PC-3 (cell line): ENCODE results near the gene PSMA7. TPM values are rescaled to one million over a fixed set of nuclear protein-coding genes. Genes with fewer than 3 reads are reported as not detected.

Source experiments
- ATAC-seq: fragments of 200-7000 bp; cut with Tn5 transposase; 2 replicates; pipeline ENCODE4 v1.9.1; 2020; ENCODE audit warnings: mild to moderate bottlenecking, moderate library complexity
- BruUV-seq: library from RNA; stranded (reverse); fragments of 400-500 nt; replicated peaks from 2 replicates; lab custom pipeline; 2021; lab: Mats Ljungman, UMichigan
- CTCF ChIA-PET: fragments of 300-600 bp; sonication (Branson Sonifier 250); formaldehyde crosslinking; loops from one replicate; lab custom pipeline; 2022; ENCODE audit warnings: antibody characterized with exemption; lab: Charles Lee
- POLR2A ChIA-PET: fragments of 300-600 bp; sonication (Branson Sonifier 250); formaldehyde crosslinking; loops from one replicate; lab custom pipeline; 2022; ENCODE audit warnings: antibody characterized with exemption; ENCODE audit not compliant: unreplicated experiment; lab: Charles Lee
- DNase-seq: peaks from one replicate; pipeline ENCODE4 v3.0.0-alpha.2; 2015
- H2AFZ ChIP-seq: fragments of 300-600 bp; sonication (generic); 2 replicates; pipeline ENCODE4 v1.6.0; 2016; ENCODE audit warnings: antibody characterized with exemption, low read length
- H3F3A ChIP-seq: fragments of 300-600 bp; sonication (generic); one replicate; pipeline ENCODE4 v1.6.0; 2017; ENCODE audit warnings: antibody characterized with exemption, low read length, control low read depth, mild to moderate bottlenecking; ENCODE audit not compliant: unreplicated experiment
- H3K27ac ChIP-seq: fragments of 300-600 bp; sonication (generic); 2 replicates; pipeline ENCODE4 v1.5.1; 2016; ENCODE audit warnings: mild to moderate bottlenecking, low read length
- H3K27me3 ChIP-seq: fragments of 300-600 bp; sonication (generic); 2 replicates; pipeline ENCODE4 v1.6.1; 2016; ENCODE audit warnings: low read length, mixed read lengths
- H3K36me3 ChIP-seq: fragments of 300-600 bp; sonication (generic); 2 replicates; pipeline ENCODE4 v1.6.1; 2016; ENCODE audit warnings: low read depth, mixed run types, low read length, mixed read lengths
- H3K4me1 ChIP-seq: fragments of 300-600 bp; sonication (generic); 2 replicates; pipeline ENCODE4 v1.5.1; 2016; ENCODE audit warnings: low read length; ENCODE audit not compliant: insufficient read depth
- H3K4me2 ChIP-seq: fragments of 300-600 bp; sonication (generic); 2 replicates; pipeline ENCODE4 v1.6.0; 2016; ENCODE audit warnings: low read length
- H3K4me3 ChIP-seq: fragments of 300-600 bp; sonication (generic); 2 replicates; pipeline ENCODE4 v1.5.1; 2016; ENCODE audit warnings: mild to moderate bottlenecking, low read length, mixed read lengths
- H3K79me2 ChIP-seq: fragments of 300-600 bp; sonication (generic); 2 replicates; pipeline ENCODE4 v1.6.1; 2017; ENCODE audit warnings: low read length, mixed read lengths
- H3K9ac ChIP-seq: fragments of 300-600 bp; sonication (generic); 2 replicates; pipeline ENCODE4 v1.6.0; 2016; ENCODE audit warnings: mild to moderate bottlenecking, low read length
- H3K9me2 ChIP-seq: fragments of 300-600 bp; sonication (generic); replicated peaks from 2 replicates; pipeline ENCODE4 v1.6.1; 2016; ENCODE audit warnings: mixed run types, low read length, mixed read lengths
- H3K9me3 ChIP-seq: fragments of 300-600 bp; sonication (generic); 2 replicates; pipeline ENCODE4 v1.6.1; 2016; ENCODE audit warnings: low read length, mixed read lengths
- H4K20me1 ChIP-seq: fragments of 300-600 bp; sonication (generic); 2 replicates; pipeline ENCODE4 v1.6.1; 2016; ENCODE audit warnings: low read length, mixed read lengths
- EZH2 ChIP-seq: fragments of 300-600 bp; sonication (generic); IDR thresholded peaks from one replicate; pipeline ENCODE4 v1.6.1; 2017; ENCODE audit warnings: antibody characterized with exemption, mild to moderate bottlenecking, low read length; ENCODE audit not compliant: unreplicated experiment
- EZH2phosphoT487 ChIP-seq: fragments of 300-600 bp; sonication (generic); IDR thresholded peaks from 2 replicates; pipeline ENCODE4 v1.6.1; 2018; ENCODE audit warnings: mild to moderate bottlenecking, antibody characterized with exemption, low read length, borderline replicate concordance
- intact Hi-C: fragments of 100-400 bp; cut with micrococcal nuclease; formaldehyde crosslinking; loops from 2 replicates; pipeline ENCODE4 v1.9.0; 2023
- total RNA-seq: library from RNA; depleted of rRNA; stranded (reverse); fragments of >200 nt; gene quantifications from 2 replicates; pipeline ENCODE4 v1.2.3, GENCODE V29; 2014
- TF ChIP-seq, protein P1 (sequence below): fragments of 300-600 bp; sonication (generic); conservative IDR thresholded peaks from 2 replicates; pipeline ENCODE4 v1.5.1; 2017; ENCODE audit warnings: antibody characterized with exemption, low read depth, mild to moderate bottlenecking, low read length

Gene PSMA7
- total RNA-seq, 1 experiment from 2014 or later, result 751 TPM

DNA sequence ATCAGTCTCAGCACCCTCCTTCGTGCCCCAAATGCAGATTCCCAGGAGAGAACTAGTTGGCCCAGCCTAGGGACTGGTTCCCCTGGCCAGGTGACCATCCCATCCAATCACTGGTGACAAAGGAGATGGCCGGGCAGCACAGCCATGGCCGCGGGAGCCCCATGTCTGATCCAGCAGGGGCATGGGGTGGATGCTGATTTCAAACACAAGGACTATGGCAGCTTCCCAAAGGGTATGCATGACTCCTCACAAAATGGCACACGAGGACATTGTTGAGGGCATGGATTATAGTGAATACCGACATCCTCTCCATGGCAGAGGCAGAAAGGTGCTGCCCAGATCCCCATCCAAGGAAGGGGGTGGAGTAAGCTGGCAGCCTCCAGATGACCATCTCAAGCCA is 30.8 kb downstream of the PSMA7 start:
- TF ChIP-seq, protein P1, sequence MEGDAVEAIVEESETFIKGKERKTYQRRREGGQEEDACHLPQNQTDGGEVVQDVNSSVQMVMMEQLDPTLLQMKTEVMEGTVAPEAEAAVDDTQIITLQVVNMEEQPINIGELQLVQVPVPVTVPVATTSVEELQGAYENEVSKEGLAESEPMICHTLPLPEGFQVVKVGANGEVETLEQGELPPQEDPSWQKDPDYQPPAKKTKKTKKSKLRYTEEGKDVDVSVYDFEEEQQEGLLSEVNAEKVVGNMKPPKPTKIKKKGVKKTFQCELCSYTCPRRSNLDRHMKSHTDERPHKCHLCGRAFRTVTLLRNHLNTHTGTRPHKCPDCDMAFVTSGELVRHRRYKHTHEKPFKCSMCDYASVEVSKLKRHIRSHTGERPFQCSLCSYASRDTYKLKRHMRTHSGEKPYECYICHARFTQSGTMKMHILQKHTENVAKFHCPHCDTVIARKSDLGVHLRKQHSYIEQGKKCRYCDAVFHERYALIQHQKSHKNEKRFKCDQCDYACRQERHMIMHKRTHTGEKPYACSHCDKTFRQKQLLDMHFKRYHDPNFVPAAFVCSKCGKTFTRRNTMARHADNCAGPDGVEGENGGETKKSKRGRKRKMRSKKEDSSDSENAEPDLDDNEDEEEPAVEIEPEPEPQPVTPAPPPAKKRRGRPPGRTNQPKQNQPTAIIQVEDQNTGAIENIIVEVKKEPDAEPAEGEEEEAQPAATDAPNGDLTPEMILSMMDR, result no peak
- TF ChIP-seq EZH2phosphoT487, result no peak
- no peak for TF ChIP-seq EZH2
- ChIA-PET POLR2A (no interaction called here), CTCF (no interaction called here)
- no TSS peak for BruUV-seq
- no peak for DNase-seq
- H3K9ac ChIP-seq, result no peak overlapping the region
- no peak overlapping the region for H2AFZ ChIP-seq
- H3K27ac ChIP-seq, result no peak overlapping the region
- no peaks in the 10 kb centered on the region for H3F3A ChIP-seq
- H3K36me3 ChIP-seq, result no peaks in the 10 kb centered on the region
- no peaks in the 10 kb centered on the region for H3K79me2 ChIP-seq
- no peak for ATAC-seq
- H3K4me1 ChIP-seq, result no peaks in the 10 kb centered on the region
- H3K4me2 ChIP-seq, result no peak overlapping the region
- intact Hi-C loops, result no loop called here
- no peaks in the 10 kb centered on the region for H3K9me2 ChIP-seq
- peaks cover 8% of the 10 kb centered on the region; the same call in 1 of the 2 replicates for H3K27me3 ChIP-seq
- no peaks in the 10 kb centered on the region for H4K20me1 ChIP-seq
- no peak overlapping the region for H3K4me3 ChIP-seq
- H3K9me3 ChIP-seq, result peaks cover 11% of the 10 kb centered on the region

- no peaks in the 10 kb centered on the region for H3F3A ChIP-seq
- H3K4me2 ChIP-seq, result no peak overlapping the region
- H3K36me3 ChIP-seq, result no peaks in the 10 kb centered on the region
- H3K9ac ChIP-seq, result no peak overlapping the region
- no peak overlapping the region for H2AFZ ChIP-seq
- no TSS peak for BruUV-seq
- no peak for TF ChIP-seq EZH2phosphoT487
- no peak for TF ChIP-seq EZH2
- TF ChIP-seq, protein P1, result no peak
- H3K27me3 ChIP-seq, result peaks cover 8% of the 10 kb centered on the region; the same call in 1 of the 2 replicates
- no peaks in the 10 kb centered on the region for H3K9me2 ChIP-seq
- H3K27ac ChIP-seq, result no peak overlapping the region
- peaks cover 11% of the 10 kb centered on the region for H3K9me3 ChIP-seq
- H3K79me2 ChIP-seq, result no peaks in the 10 kb centered on the region
- H3K4me3 ChIP-seq, result no peak overlapping the region
- no peak for DNase-seq
- no peaks in the 10 kb centered on the region for H4K20me1 ChIP-seq
- CTCF ChIA-PET, result no interaction called here
- no peak for ATAC-seq
- POLR2A ChIA-PET, result no interaction called here
- intact Hi-C loops, result no loop called here
- no peaks in the 10 kb centered on the region for H3K4me1 ChIP-seq
These were observed 32.0 kb downstream of the PSMA7 start for GRCh38 chr20:62111148-62111547.

- Histone ChIP-seq H3K79me2 (no peaks in the 10 kb centered on the region), H3K27me3 (peaks cover 5% of the 10 kb centered on the region; the same call in 1 of the 2 replicates), H2AFZ (no peak overlapping the region), H3K4me3 (no peak overlapping the region), H3K9me2 (no peaks in the 10 kb centered on the region), H3K36me3 (no peaks in the 10 kb centered on the region), H3F3A (no peaks in the 10 kb centered on the region), H4K20me1 (no peaks in the 10 kb centered on the region), H3K27ac (no peak overlapping the region), H3K4me1 (no peaks in the 10 kb centered on the region), H3K9me3 (peaks cover 11% of the 10 kb centered on the region), H3K4me2 (no peak overlapping the region), H3K9ac (no peak overlapping the region)
- ChIA-PET POLR2A (no interaction called here), CTCF (no interaction called here)
- intact Hi-C loops, result no loop called here
- TF ChIP-seq EZH2 (no peak), EZH2phosphoT487 (no peak)
- TF ChIP-seq, protein P1, result no peak
- ATAC-seq, result no peak
- DNase-seq, result no peak
- no TSS peak for BruUV-seq
These were observed 37.6 kb downstream of the PSMA7 start for GRCh38 chr20:62105592-62105991.
